GM21723 (cell line): ENCODE measurements around the gene AUP1.
A peak's percentile ranks its signal among the peaks of the same experiment; 100 is the strongest.

ENCODE experiments used
- ATAC-seq: cut with Tn5 transposase; IDR thresholded peaks from one replicate; pipeline ENCODE4 v1.9.1; 2021; ENCODE audit warnings: mild to moderate bottlenecking, moderate library complexity; ENCODE audit not compliant: unreplicated experiment

The AUP1 gene

GRCh38 chr2:74537140-74537539 lies 7.6 kb upstream of the AUP1 start:
- ATAC-seq: no peak

DNA sequence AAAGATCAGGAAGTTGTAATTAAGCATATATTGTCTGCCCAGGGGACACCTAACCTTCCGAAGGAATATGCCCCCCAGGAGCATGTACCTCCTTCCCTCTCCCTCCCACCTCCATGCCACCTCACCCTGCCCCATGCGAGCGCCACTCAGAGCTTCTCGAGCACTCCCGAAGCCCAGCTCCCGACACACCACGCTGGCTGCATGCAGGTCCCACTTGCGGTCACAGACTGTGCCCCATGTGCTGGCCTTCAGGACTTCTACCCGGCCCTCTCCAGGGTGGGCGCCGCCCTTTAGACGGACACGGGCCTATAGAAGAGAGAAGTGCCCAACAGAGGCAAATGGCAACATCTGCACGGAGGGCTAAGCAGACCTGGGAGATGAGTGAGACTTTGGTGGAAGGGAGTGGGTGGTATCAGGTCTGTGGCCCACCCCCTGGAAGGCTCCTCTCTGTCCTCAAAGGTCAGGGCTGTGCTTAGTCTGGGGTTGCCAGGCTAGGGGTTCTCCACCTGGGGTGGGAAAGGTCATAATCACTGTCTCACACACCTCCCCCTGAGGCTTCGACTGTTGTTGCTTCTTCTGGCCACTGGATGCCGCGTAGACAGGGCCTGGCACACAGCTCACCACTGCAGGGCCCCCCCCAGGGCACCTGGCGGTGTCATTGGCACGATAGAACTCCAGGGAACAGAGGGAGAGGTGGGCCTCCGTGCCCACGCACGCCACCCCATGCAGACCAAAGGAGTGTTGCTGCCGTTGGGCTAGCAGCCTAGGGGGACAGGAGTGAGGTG lies 6.9 kb upstream of the AUP1 start:
- no peak for ATAC-seq

DNA sequence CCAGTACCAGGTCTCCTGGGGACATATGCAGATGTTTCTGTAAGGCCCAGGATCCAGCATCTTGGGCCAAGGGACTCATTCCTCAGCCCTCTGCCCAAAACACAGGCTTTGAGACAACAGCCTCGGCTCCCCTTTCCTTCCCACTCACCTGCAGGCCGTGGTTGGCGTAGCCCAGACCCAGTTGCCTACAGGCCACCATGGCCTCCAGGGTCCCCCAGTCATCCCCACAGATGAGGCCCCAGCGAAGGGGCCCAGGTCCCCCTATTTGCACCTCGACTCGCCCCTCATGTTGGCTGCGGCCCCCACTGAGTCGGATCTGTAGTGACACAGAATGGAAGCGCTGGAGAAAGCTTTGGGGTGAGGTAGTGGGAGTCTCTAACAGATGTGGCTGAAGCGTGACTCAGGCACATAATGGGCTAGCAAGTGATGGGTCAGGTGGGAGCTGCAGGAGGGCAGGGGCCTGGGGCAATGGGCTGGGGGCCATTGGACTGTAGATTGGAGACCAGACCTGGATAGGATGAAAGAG lies 6.0 kb upstream of the AUP1 start:
- no peak for ATAC-seq

- no peak for ATAC-seq
Measured at GRCh38 chr2:74534411-74534810, 4.9 kb upstream of the AUP1 start.

DNA sequence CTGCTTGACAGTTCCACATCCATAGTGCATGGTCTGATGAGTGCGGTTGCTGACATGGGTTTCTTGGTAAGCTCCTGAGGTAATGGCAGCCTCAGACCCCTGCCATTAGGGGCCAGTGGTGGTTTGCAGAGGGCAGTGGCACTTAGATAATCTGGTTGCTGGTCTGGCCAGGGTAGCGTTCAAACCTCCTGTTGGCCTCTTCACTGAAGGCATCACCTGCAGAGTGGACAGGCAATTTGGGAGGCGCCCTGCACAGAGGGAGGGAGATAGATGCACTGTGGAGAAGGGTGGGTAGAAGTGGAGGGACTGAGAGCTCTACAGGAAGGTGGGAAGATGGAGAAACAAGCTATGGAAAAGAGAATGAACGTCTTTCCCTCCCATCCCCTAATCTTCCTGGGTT lies 4.0 kb upstream of the AUP1 start:
- ATAC-seq: no peak

GRCh38 chr2:74532222-74532621 lies 2.7 kb upstream of the AUP1 start:
- no peak for ATAC-seq

GRCh38 chr2:74531666-74532065 lies 2.2 kb upstream of the AUP1 start:
- ATAC-seq: no peak

- ATAC-seq: peak; percentile 29
Measured at GRCh38 chr2:74530239-74531187, 1.0 kb upstream of the AUP1 start.

GRCh38 chr2:74528600-74529356 lies 728 bp downstream of the AUP1 start:
- peak; percentile 11 for ATAC-seq

- no peak for ATAC-seq
Measured at GRCh38 chr2:74527741-74528140, 1.8 kb downstream of the AUP1 start.

DNA sequence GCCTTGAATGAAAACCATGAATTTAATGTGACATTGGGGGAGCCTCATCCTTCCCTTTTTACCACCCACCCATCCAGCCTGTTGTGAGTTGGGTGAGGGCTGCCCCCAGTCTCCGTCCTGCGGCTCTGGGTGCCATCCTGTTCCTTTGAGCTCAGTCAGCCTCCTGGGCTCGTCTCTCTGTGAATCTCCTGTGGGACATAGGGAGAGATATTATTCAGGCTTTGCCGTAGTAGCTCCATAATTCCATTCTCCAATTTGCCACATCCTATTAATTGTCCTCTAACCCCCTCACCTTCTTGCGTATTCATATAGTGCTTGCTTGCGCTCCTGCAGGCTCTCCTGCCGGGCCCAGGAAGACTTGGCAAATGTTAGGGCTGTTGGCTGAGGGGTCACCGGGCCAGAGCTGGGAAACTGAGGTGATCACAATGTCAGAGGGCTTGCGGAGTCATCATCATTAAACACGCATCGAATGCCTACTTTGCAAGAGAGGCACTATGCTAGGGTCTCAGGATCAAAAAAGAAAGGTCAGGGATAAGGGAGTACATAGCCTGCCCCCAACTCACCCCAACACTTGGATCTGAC lies 2.8 kb downstream of the AUP1 start:
- no peak for ATAC-seq

DNA sequence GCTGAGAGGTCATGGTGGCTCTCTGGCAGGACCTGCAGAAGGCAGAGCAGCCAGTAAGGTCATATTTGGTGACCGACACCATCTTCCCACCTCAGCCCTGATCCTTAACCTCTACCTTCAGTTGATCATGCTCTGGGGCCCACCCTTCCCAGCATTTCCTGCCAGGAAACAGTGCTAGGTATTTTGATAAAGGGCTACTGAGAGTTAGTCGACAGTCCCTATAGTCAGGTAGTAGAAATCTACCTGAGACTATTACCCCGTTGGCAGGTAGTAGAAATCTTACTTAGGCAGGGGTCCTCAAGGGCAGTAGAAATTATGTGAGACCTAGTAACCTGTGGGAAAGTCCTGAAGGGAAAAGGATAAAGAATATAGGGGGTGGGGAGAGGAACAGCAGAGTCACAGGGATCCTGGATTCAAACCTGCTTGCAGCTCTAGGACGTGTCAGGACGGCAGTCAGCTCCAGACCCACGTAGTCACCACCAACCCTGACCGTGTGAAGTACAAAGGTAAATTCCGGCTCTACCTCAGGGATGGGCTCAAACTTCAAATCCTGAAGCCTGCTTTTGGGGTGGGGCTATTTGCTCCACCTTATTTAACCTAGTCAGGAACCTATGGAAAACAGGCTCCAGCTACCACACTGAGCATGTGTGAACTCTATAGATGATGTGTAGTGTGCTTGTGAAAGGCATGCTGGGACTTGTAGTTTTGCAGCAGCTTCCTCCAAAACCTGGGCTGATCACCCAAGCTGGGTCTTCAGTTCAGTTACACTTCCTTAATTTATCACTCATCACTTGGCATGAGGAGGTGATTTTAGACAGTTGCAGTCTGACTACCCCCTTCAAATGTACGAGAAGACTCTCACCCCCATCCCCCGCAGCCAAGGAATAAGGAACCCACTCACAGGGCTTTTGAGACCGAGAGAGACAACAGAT lies 3.5 kb downstream of the AUP1 start, which contains the start of gene DQX1:
DQX1 (minus strand) TSS at position 515 of the 932 bp plus-strand sequence; CDS start at position 13, 502 bp downstream.
- no peak for ATAC-seq

- ATAC-seq: no peak
Measured at GRCh38 chr2:74524955-74525716, 4.4 kb downstream of the AUP1 start.

GRCh38 chr2:74524005-74524404 lies 5.5 kb downstream of the AUP1 start:
- no peak for ATAC-seq

- ATAC-seq: no peak
Measured at GRCh38 chr2:74522516-74522915, 7.0 kb downstream of the AUP1 start.

DNA sequence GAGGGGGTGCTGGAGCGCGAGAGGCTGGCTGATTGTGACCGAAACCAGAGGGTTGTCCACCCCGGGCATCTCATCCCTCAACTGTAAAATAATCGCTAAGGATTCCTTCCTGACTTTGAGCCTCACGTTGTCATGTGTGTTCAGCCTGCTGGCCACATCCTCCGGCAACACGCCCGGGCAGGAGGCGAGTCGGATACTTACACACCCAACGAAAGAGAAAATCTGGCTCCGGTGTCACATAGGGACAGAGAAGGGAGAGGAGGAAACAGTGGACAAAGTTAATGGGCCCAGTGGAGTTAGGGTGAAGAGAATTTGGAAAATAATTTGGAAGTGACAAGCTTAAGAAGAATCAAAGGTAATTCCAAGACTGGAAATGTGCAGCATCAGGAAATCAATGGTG lies 12.9 kb downstream of the AUP1 start:
- ATAC-seq: no peak

DNA sequence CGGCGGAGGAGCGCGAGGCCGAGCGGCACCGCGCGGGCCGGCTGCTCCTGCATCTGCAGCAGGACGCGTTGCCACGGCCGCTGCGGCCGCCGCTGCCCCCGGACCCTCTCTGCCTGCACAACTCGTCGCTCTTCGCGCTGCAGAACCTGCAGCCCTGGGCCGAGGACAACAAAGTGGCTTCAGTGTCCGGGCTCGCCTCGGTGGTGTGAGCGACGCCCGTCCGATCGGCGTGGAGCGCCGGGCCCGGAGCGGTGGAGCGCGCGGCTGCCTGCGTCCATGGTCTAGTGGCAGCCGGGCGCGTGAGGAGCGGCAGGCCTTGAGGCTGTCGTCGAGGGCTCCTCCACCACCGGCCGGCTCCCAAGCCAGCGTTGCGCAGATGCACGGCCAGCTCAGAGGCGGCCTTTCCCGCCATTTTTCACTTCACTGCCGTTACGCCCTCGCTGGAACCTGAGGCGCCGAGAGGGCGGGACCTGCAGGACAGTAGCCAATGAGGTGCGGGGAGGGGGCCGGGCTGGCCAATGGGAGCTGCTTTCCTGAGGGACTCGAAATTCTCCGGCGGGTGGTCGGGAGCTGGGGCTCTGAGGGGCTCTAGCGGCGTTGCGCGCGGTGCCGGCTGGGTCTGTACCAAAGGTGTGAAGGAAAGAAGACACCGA lies 13.4 kb downstream of the AUP1 start:
- ATAC-seq: peak; percentile 61
